Ureter (tissue), 1 donor: ENCODE measurements around the gene GLI3. TPM values are rescaled to one million over a fixed set of nuclear protein-coding genes. Genes with fewer than 3 reads are reported as not detected.
"Not testable (repeated sequence)": the region's sequence is repeated elsewhere in the genome, so short reads cannot be mapped to it uniquely, and the experiment has no call there.

Experiments
- DNase-seq: peaks from one replicate; pipeline ENCODE4 v3.0.0-alpha.2; 2020; ENCODE audit warnings: low spot score
- total RNA-seq: library from RNA; stranded (reverse); gene quantifications from one replicate; pipeline ENCODE4 v1.2.4, GENCODE V29; 2023
- donor health status: DM: yes; HTN: yes; CAD: no.

Gene GLI3
- total RNA-seq, 1 donor from 2014 or later: 28.8 TPM

GRCh38 chr7:42212541-42213090 lies 24.4 kb downstream of the GLI3 start:
- no peak for DNase-seq

- no peak for DNase-seq
Measured at GRCh38 chr7:42211938-42212337, 25.1 kb downstream of the GLI3 start.

- DNase-seq: no peak
Measured at GRCh38 chr7:42210779-42211178, 26.2 kb downstream of the GLI3 start.

GRCh38 chr7:42210333-42210732 lies 26.7 kb downstream of the GLI3 start:
- no peak for DNase-seq

- not testable (repeated sequence) for DNase-seq
Measured at GRCh38 chr7:42209085-42209484, 27.9 kb downstream of the GLI3 start.

- no peak for DNase-seq
Measured at GRCh38 chr7:42208572-42208971, 28.4 kb downstream of the GLI3 start.

- no peak for DNase-seq
Measured at GRCh38 chr7:42207420-42207819, 29.6 kb downstream of the GLI3 start.

- DNase-seq: no peak
Measured at GRCh38 chr7:42203336-42203735, 33.7 kb downstream of the GLI3 start.

GRCh38 chr7:42202601-42203000 lies 34.4 kb downstream of the GLI3 start:
- DNase-seq: no peak

GRCh38 chr7:42198974-42199668 lies 37.9 kb downstream of the GLI3 start:
- DNase-seq: no peak

- no peak for DNase-seq
Measured at GRCh38 chr7:42198296-42198695, 38.7 kb downstream of the GLI3 start.

GRCh38 chr7:42197451-42197850 lies 39.6 kb downstream of the GLI3 start:
- no peak for DNase-seq

- no peak for DNase-seq
Measured at GRCh38 chr7:42194238-42194637, 42.8 kb downstream of the GLI3 start.

GRCh38 chr7:42193471-42194129 lies 43.4 kb downstream of the GLI3 start:
- no peak for DNase-seq

- DNase-seq: no peak
Measured at GRCh38 chr7:42192851-42193461, 44.1 kb downstream of the GLI3 start.

- no peak for DNase-seq
Measured at GRCh38 chr7:42192066-42192465, 44.9 kb downstream of the GLI3 start.

GRCh38 chr7:42189535-42189934 lies 47.5 kb downstream of the GLI3 start:
- DNase-seq: no peak

- DNase-seq: no peak
Measured at GRCh38 chr7:42186151-42186550, 50.9 kb downstream of the GLI3 start.

GRCh38 chr7:42185726-42186125 lies 51.3 kb downstream of the GLI3 start:
- no peak for DNase-seq

- DNase-seq: no peak
Measured at GRCh38 chr7:42183547-42183946, 53.5 kb downstream of the GLI3 start.

- no peak for DNase-seq
Measured at GRCh38 chr7:42181566-42181965, 55.4 kb downstream of the GLI3 start.

- DNase-seq: no peak
Measured at GRCh38 chr7:42180806-42181205, 56.2 kb downstream of the GLI3 start.

- DNase-seq: no peak
Measured at GRCh38 chr7:42176724-42177101, 60.3 kb downstream of the GLI3 start.
